Pons (tissue), 1 donor: ENCODE measurements around the gene PLSCR3.

Experiments
- DNase-seq: peaks from one replicate; pipeline ENCODE4 v3.0.0-alpha.2; 2016; ENCODE audit warnings: low spot score

The PLSCR3 gene

DNA sequence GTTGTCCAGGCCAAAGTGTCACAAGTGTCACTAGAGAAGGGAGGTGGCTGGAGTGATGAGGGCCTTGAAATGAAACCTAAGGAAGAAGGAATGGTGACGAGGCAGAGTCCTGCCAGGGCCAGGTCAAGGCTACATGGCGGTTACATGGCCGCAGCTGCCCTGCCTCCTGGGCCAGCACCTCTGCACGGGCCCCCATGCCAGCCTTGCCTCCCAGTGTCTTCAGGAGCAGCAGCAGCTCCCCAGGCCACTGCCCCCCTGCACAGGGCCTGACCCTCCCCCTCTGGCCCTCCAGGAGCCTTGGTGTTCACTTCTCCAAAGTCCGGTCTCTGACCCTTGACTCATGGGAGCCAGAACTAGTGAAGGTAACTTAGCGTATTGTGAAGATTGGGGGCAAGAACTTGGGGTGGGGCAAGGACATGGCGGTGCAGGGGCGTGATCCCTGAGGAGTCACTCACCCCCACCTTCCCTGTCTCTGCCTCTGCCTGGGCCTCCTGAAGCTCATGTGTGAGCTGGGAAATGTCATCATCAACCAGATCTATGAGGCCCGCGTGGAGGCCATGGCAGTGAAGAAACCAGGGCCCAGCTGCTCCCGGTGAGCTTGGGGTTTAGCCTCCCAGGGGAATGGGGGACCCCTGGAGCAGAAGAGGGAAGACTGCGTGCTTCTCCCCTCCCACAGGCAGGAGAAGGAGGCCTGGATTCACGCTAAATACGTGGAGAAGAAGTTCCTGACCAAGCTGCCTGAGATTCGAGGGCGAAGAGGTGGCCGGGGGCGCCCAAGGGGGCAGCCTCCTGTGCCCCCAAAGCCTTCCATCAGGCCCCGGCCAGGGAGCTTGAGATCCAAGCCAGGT is 46.5 kb downstream of the PLSCR3 start:
- no peak for DNase-seq

DNA sequence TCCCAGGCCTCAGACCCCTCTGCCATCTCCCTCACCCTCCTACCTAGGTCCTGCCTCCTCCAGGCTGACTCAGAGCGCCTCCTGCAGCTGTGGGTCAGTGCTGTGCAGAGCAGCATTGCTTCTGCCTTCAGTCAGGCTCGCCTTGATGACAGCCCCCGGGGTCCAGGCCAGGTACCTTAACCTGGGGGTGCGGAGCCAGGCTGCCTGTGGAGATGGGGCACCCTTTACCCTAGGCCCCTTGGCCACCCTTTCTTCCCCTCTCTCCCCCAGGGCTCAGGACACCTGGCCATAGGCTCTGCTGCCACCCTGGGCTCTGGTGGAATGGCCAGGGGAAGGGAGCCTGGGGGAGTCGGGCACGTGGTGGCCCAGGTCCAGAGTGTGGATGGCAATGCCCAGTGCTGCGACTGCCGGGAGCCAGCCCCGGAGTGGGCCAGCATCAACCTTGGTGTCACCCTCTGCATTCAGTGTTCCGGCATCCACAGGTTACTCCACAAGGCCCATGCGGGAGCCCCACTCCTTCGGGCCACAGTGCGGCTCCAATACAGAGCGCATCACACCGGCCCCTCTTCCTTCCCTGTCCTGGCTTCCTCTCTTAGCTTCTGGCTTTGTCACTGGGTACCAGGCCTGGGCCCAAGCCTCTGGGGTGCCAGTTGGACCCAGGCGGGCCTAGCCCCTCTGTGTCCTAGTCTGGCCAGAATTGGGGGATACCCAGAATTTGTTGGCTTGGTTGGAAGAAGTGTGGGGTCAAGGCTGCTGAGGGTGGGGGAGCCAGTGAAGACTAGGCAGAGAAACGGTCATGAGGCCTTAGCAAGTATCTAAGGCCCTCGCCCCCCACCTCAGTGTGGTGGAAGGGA is 47.3 kb downstream of the PLSCR3 start:
- DNase-seq = no peak

DNA sequence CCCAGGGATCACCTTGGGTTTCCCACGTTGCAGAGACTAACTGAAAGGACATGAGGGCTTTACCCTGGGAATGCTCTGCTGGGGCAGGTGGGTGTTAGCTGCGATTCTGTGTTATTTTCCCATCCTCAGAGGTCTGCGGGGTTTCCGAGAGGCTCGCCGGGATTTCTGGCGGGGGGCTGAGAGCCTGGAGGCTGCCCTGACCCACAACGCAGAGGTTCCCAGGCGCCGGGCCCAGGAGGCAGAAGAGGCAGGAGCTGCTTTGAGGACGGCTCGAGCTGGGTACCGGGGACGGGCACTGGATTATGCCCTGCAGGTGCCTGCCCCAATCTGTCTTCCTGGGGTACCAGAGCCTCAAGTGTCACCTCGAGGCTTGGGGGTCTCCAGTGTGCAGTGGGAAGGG is 51.1 kb downstream of the PLSCR3 start:
- no peak for DNase-seq

DNA sequence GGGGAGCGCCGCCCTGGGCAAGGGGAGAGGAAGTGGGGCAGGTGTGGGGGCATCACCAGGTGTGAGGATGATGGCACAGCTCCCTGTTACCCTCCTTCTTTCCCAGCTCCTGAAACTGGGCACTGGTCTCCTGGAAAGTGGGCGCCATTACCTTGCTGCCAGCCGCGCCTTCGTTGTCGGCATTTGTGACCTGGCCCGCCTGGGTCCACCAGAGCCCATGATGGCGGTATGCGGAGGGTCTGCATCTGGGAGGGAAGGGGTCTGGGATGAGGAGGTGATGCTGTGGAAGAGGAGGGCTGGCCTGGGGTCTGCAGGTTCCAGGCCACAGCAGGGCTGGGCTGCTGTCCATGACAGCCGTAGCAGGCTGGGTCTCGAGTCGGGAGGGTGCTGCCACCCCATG is 52.5 kb downstream of the PLSCR3 start:
- no peak for DNase-seq

DNA sequence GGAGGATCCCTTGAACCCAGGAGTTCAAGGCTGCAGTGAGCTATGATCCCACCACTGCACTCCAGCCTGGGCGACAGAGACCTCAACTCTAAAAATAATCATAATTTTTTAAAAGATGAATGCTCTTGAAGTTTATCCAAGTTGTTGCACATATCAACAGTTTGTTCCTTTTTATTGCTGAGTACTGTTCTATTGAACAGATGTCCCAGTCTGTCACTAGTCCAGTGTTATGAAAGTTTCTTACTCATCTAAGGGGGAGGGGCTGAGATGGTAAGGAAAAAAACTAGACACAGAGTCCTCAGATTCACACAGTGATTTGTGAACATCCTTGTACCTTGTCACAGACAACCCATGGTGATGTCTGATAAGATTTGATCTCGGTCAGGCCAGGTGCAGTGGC is 54.1 kb downstream of the PLSCR3 start:
- DNase-seq = no peak
